Hematopoietic multipotent progenitor cell treated with erythropoietin and hydrocortisone succinate and interleukin-3 and kit ligand, for 6 days (in vitro differentiated cells): Measurements from ENCODE around the gene CTU1.

ENCODE experiments used
- DNase-seq: peaks from one replicate; pipeline ENCODE4 v3.0.0-alpha.2; 2015

CTU1 gene

DNA sequence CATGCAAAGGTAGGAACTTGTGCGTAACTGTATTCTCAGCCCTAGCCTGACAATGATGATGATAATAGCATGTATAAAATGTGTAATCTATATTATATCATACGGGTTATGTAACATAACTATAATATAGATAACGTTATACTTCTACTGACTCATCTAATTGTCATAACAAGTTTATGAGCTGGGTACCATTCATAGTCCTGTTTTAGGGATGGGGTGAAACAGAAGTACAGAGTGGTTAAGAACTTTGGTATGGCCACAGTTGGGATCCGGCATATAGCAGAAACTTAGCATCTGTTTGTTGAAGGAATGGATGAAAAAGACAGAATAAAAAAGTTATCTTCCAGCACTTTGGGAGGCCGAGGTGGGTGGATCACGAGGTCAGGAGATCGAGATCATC is 5.2 kb downstream of the CTU1 start:
- DNase-seq = no peak

DNA sequence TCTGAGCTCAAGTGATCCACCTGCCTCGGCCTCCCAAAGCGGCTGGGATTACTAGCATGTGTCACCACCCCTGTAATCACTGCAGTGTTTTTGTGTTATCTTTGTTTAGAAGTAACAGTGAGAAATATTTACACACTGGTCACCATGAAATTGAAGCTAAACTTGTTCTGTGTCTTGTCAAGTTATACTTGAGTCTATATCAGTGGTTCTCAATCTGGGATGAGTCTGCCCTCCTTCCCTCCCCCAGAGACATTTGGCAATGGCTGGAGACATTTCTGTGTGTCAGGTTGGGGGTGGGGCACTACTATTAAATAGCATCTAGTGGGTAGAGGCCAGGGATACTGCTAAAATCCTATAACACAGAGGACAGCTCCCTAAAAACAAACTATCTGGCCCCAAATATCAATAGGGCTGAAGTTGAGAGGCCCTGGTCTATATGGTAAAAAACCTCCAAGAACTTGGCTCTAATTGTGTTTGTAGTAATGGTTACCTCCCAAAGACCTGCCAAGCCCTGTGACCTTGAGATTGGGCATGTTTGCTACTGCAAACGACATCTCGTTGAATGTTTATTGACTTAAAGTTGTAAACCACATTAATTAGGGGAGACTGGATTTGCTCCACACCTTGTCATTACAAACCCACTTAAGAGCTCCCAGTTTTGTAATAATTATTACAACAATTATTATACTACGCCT is 6.9 kb downstream of the CTU1 start:
- no peak for DNase-seq

DNA sequence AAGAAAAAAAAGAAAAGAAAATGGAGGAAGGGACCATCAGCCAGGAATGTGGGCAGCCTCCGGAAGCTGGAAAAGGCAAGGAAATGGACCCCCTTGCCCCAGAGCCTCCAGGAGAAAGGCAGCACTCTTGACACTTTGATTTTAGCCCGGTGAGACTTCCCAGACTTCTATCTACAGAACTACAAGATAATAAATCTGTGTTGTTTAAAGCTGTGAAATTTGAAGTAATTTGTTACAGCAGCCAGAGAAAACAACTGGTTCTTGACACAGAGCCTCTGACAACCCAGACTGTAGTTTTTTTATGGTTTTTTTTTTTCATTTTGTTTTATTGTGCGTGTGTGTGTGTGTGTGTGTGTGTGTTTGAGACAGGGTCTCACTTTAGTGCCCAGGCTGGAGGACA is 7.6 kb downstream of the CTU1 start:
- no peak for DNase-seq

DNA sequence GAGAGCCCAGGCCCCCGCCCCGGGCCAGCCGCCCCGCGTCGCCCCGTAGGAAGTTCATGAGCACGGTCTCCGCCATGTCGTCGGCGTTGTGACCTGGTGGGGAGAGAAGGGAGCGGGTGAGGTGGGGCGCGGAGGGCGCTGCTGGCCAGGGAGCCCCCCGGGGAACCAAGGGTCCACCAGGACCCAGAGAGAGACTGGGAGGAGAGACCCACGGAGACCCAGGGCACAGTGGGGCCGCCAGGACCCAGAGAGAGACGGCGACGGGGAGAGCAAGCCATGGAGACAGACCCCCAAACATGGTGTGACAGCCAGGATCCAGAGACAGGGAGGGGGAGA is 9.2 kb downstream of the CTU1 start:
- DNase-seq = no peak

DNA sequence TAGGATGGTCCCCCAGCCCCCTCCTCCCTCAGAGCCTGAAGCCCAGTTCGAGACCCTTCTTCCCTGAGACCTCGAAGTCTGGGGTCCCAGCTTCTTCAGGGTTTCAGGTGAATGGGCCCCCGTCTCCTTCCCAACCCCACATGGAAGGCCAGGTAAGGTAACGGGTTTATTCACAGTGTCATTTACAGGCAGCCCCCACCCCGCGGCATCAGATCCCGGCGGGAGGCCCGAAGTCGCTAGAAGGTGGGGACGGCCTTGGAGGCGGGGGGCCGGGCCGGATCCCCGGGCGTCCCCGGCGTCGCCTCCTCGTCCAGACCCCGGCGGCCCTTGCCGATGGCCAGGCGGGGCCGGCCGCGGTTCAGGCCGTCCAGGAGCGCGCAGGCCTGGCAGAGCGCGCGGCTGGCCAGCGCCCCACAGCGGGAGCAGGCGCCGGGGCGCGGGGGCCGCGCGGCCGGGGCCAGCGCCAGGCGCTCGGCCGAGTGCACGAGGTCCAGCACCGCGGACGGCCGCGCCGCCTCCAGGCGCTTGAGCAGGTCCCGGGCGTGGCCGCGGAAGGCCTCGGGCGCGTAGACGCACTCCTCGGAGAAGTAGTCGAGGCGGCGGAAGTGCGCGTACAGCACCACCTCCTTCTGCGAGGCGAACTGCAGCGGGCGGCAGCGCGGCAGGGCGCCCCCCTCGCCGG is 9.7 kb downstream of the CTU1 start:
- DNase-seq = peak; percentile 17

DNA sequence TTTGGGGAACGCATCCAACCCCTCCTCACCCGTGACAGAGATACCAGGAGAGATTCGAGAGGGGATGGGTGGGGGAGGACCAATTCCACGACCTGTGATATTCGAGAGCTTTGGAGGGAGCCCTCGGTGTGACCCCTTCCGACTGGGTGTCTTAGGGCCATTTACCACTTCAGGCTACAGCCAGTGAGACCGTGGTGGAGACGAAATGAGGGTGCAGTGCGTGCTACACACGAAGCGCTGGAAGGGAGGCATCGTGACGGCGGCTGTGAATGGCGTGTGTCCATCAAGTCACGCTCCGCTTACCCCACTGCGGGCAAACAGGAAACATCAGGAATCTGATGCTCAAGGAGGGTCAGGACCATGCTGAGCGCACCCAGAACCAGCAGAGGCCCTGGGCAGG is 10.4 kb downstream of the CTU1 start:
- no peak for DNase-seq

DNA sequence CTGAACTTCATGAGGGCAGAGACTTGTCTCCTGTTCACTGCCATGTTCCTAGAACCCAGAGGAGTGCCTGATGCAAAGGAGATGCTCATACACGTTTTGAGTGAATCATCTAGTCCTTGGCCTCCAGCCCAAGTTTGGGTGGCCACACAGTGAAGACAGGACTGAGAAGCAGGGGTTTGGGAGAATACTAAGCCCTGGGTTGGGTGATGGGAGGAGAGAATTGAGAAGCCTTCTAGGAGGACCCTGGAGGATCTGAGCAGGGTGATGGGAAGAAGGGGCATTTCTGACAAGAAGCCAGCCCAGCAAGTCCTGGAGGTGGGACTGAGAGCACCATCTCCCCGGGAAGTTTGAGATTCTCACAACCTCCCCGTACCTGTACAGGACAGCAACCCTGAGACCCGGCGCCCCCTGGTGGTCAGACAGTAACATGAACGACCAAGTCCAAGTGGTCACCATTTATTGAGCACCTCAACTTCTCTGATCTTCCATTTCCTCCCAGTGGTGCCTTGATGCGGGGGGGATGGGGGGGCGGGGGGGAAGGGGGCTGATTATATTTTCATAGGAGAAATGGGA is 11.0 kb downstream of the CTU1 start:
- DNase-seq = peak; percentile 82

DNA sequence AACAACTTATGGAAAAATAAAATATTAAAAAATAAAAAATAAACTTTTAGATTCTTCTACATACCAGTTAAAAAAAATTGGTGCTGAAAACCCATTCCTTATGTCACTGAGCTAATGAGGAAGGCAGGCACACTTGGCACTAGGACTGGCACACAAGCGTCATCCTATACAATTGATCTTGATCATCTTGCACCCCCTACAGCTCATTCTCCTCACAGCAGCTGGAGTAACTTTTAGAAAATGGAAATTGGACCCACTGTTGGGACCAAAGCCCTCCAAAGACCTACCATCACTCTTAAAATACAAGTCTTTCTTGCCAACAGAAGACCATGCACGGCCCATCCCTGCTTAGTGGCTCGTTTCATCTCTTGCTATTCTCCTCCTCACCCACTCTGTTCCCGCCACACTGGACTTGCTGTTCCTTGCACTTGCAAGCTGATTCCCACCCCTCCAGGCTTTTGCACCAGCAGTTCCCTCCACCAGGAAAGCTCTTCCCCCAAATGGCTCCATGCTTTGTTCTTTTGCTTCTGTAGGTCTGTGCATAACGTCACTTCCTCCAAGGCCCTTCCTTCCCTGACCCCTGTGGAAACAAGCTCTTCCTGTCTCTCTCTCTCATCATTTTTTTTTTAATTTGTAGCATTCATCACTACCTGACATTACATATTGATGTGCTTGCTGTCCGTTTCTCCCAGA is 11.6 kb downstream of the CTU1 start:
- peak; percentile 56 for DNase-seq

DNA sequence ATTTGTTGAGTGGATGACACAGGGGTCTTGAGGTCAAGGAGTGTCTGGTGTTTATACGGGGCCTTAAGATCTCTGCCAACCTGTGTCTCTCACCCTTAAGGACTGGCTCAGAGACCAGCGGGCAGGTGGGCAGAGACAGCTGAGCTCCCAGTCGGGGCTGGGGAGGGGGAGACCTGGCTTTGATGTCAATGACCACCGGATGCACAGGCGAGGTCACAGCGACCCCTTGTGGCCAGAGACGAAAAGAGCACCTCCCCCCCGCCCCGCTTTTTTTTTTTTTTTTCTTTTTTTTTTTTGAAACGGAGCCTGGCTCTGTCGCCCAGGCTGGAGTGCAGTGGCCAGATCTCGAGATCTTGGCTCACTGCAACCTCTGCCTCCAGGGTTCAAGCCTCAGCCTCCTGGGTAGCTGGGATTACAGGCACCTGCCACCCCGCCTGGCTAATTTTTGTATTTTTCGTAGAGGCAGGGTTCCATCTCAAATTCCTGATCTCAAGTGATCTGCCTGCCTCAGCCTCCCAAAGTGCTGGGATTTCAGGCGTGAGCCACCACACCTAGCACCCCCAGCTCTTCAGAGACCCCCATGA is 13.4 kb downstream of the CTU1 start:
- peak; percentile 49 for DNase-seq

DNA sequence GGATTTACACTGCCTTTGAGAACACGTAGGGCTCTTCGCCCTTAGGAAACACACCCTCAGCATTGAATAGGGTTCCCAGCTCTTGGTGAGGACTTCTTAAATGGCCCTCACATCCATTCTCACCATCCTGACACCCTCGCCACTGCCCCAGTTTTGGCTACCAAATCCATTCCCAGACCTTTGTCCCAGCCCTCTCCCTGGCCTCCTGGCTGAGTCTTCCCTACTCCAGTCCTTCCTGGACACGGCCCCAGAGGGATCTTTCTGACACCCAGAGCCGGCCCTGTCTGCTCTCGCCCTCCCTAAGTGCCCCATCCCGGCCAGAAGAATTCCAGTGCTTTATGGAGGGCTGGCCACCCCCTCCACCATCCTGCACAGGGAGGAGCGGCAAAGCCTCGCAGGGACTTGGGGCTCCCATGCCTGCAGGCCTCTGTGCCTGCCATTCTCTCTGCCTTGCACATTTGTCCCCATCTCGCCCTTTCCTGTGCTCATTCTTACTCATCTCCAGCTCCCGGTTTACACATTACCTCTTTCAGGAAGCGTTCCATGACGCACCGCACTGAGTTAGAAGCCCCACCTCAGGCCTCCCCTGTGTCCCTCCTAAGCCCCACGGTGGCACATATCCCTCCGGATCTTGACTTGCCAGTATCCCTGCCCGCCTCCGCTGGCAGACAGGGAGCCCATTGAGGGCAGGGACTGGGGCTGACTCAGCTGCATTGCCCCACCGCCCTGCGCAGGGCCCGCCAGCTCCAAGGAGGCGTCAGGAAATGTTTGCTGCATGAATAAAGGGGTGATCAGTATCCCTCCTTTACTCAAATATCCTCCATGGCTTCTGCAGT is 14.5 kb downstream of the CTU1 start:
- no peak for DNase-seq

DNA sequence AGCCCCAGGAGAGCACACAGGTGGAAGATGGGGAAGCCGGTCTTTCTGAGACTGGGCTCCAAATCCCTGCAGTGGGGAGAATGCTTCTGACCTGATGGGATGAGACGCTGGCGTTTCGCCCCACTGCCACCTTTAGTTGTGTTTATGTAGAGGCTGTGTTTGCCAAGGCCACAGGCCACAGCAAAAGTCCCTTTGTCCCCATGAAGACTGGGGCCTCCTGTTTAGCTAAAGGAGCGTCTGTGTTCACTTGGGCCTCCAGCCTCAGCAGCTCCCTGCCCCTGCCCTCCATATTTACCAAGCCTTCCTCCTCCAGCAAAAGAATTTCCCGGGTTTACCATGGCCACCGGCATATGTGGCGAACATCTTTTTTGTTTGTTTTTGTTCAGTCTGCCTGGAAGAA is 15.1 kb downstream of the CTU1 start:
- DNase-seq = no peak

DNA sequence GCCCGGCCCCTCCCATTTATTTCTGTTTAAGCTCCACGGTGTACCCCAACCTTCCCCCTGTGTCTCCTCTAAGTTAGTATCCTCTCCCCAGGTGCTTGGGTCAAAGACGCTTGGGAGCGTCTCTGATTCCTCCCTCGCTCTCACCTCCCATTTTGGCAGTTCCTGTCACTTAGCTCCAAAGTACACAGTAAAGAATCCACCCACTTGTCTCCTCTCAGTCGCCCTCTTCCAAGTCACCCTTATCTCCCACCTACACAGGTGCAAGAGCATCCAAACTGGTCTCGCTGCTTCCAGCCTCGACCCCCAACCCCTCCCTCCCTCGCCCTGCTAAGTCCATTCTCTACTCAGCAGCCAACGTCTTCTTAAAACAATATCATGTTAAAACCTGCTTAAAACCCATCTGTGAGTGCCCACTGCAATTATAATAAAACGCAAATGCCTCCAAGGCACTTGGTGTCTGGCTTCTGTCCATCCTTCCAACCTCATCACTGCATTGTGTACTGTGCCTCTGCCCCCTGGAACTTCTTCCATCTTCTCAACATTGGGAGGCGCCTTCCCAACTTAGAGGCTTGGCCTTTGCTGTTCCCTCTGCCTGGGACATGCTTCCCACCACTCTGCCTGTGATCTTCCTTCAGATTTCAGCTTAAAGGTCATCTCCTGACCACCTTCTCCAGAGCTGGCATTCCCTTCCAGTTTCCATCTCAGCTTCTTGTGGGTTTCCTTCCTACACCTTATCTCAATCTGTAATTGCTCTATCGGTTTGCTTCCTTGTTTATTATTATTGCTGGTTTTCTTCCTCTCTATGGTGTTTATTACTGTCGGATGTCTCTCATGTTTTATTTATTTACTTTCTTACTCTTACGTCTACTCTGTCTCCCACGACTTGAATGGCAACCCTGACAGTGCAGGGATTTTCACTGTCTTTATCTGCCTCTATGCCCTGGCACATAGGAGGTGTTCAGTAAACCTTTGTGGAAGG is 16.0 kb downstream of the CTU1 start:
- no peak for DNase-seq

DNA sequence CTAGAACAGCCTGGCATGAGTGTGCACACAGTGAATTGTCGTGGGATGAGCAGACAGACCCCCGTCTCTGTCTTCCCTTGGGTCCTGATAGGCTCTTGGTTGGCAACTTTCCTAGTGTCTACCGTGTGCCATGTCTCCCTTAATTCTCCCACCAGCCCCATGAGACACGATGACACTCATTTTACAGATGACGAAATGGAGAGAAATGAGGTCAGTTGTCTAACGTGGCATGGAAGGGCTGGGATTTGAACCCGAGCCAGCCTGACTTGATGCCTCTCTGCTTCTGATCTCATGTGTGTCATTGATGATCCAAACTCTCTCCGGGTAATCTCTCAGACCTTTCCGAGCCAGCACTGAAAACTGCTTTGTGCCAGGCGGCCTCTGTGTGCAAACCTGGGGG is 17.1 kb downstream of the CTU1 start:
- DNase-seq = no peak

DNA sequence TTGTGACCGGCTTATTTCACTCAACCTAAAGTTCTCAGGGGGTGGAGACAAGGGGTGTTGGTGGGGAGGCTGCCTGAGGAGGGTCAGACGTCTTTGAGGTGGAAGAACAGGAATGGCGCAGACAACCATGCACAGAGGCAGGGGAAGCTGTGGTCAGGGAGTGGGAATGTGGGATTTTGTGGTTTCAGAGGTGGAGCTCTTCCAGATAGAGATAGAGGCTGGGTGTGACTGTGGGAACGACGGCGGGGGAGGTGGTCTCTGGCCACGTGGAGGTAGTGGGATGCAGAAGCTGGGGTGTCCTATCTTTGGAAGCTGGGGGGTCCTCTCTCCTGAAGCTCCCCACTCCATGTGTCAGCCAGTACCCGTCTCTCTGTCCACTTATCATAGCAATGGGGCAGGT is 17.7 kb downstream of the CTU1 start:
- no peak for DNase-seq

DNA sequence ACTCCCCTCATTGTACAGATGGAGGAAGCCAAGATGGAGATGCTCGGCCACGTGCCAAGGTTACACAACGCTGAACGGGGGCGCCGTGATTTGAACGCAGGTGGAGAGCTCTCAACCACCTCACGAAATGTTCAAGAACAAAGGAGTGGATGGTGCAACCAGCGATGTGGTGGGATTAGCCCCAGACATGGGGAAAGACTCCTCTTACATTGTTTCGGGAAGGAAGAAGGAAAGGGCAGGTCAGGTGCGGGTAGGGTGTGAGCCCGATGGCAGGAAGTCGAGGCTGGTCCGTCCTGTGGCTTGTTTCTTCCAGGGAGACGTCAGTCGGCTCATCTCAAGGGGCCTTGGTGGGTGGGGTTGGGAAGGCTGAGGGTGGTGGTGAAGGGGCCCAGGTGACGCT is 18.4 kb downstream of the CTU1 start:
- no peak for DNase-seq

DNA sequence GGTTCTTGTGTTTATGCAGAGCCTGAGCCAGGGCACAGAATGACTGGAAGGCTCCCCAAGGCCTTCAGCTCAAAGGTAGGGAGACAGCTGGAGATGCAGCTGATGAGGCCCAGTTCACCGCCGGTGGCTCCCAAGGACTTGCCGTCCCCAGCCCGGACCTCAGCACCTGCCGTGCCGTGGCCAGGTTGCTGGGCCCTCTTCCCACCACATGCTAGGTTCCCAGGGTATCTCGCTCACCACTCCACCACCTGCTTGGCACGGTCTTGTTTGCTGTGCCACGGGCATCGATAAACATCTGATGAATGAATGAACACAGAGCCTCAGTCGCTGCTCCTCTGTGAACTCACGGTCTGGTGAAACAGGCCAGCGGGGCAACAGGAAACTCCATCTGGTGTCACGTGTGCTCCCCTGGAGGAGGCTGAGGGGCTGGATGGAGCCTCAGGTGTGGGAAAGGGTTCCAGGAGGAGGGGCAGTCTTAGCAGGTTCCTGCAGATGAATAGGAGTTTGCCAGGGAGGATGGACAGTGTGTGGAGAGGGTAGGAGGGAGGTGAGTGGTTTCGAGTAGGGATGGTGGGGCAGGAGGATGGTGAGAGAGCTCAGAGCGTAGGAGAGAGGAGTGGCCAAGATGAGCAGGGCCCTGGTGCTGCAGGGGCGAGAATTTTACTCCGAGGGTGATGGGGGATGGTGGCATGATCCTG is 21.9 kb downstream of the CTU1 start:
- DNase-seq = no peak

DNA sequence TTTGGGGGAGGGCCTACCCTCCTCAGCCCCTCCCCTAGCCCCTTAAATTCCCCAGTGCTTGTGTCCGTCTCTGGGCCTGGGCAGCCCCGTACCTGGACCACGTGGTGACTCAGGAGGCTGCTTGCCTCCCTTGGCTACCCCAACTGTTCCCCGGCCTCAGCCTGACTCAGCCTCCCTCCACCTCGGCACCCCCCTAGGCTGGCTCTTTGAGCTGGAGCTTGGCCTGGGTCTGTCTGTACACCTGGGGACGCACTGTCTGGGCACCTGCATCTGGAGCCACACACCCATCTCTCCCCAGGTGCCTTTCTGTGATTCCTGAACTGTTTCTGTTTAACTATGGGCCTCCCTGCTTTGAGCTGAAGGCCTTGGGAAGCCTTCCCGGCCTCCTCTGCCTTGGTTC is 23.7 kb downstream of the CTU1 start:
- DNase-seq = no peak

DNA sequence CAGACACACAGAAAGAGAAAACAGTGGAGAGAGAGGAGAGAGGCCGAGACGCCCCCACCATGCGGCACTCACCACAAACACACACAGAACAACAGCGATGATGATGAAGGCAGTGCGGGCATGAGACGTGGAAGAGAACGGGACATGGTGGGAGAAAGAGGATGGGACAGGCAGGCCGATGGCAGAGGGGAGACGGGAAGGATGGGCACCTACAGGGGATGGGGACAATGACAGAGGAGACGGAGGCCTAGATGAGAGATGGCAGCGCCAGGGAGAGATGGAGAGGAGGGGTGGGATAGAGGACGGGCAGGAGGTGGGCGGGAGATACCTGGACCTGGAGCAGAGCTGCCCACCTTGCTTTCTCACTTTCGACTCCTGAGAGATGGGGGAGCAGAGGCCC is 24.4 kb downstream of the CTU1 start:
- no peak for DNase-seq

DNA sequence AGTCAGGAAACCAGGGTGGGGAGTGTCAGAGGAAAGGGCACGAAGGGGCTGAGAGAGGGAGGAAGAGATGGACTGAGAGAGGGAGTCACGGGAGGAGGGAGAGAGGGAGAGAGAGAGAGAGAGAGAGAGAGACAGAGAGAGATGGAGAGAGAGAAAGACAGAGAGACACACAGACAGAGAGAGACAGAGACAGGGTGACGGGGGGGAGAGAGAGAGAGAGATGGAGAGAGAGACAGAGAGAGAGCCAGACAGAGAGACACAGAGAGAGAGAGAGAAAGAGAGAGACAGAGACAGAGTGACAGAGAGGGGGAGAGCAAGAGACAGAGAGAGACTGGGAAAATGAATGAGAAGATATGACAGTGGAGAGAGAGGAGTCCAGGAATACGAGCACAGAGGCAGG is 25.0 kb downstream of the CTU1 start:
- no peak for DNase-seq

DNA sequence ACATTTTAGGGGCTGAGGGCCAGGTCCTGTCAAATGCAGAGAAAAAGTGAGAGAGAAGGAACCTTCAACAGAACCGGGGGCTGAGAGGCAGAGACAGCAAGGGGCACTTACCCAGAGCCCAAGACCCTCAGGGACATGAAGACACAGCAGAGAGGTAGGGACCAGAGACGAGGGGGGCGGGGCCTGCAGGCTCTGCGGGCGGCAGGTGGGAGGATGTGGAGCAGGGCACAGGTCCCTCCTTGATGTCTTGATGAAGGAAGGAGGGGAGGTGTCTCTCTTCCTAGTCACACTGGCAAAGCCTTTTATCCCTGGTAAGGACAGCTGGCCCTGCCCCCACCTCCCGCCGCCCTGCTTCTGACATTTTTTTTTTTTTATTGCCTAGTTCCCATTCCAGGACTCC is 25.6 kb downstream of the CTU1 start, which contains the start of gene KLK14:
Gene KLK14 (minus strand): TSS at position 277 of the 400 bp plus-strand sequence. CDS start 273 bp downstream, at position 4.
- no peak for DNase-seq

DNA sequence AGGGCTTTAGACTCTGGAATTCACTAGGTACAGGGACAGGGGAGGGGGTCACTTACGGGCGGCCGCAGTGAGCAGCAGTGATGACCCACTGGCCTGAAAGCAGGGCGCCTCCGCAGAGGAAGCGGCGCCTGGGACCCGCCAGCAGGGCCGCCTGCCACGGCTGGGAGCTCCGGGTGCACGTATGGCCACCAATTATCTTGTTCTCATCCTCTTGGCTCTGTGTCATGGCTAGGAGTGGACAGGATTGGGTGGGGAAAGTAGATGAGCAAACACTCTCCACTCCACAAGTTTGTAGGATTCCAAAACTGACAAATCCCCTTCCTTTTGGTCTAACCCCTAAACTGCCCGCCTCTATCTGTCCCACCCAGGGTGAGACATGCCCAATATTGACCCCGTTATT is 26.7 kb downstream of the CTU1 start:
- DNase-seq = no peak
